SK-N-MC (cell line): ENCODE results near the gene EMD.

Source experiments
- EZH2 ChIP-seq: fragments of 200-600 bp; sonication (generic); IDR thresholded peaks from one replicate; pipeline ENCODE4 v1.6.1; 2017; ENCODE audit warnings: antibody characterized with exemption
- POLR2AphosphoS5 ChIP-seq: IDR thresholded peaks from 2 replicates; pipeline ENCODE4 v1.6.1; 2012; ENCODE audit warnings: mild to moderate bottlenecking, low read depth, low read length, borderline replicate concordance

GRCh38 chrX:154366666-154367055, 12.4 kb upstream of the EMD start:
- TF ChIP-seq POLR2AphosphoS5 (no peak), EZH2 (no peak)
